GM12878 (cell line): ENCODE data around the gene SH2D3A.

Experiments used
- CHD2 ChIP-seq: IDR thresholded peaks from 2 replicates; pipeline ENCODE4 v1.6.1; 2011; ENCODE audit warnings: low read depth, low read length, improper control_type of control experiment, borderline replicate concordance
- HDAC2 ChIP-seq: fragments of 200-600 bp; sonication (generic); IDR thresholded peaks from 2 replicates; pipeline ENCODE4 v1.6.1; 2017
- SUZ12 ChIP-seq: fragments of 200-600 bp; sonication (generic); IDR thresholded peaks from one replicate; pipeline ENCODE4 v1.6.1; 2018; ENCODE audit warnings: antibody characterized with exemption, mild to moderate bottlenecking; ENCODE audit not compliant: unreplicated experiment
- TF ChIP-seq, protein P1 (sequence below), 3 experiments: IDR thresholded peaks in 2 of 3; conservative IDR thresholded peaks in 1 of 3; 2 replicates each; pipeline ENCODE4 v1.5.1; 2011; ENCODE audit warnings: low read depth in 3 of 3, low read length in 3 of 3, mild to moderate bottlenecking in 3 of 3, control low read depth in 2 of 3, moderate library complexity in 2 of 3, inconsistent platforms in 1 of 3, mixed read lengths in 1 of 3; ENCODE audit not compliant: control insufficient read depth in 2 of 3, insufficient read depth in 1 of 3; ENCODE audit errors: extremely low read depth in 1 of 3

GRCh38 chr19:6734096-6734696 is 33.0 kb downstream of the SH2D3A start:
- TF ChIP-seq, protein P1, sequence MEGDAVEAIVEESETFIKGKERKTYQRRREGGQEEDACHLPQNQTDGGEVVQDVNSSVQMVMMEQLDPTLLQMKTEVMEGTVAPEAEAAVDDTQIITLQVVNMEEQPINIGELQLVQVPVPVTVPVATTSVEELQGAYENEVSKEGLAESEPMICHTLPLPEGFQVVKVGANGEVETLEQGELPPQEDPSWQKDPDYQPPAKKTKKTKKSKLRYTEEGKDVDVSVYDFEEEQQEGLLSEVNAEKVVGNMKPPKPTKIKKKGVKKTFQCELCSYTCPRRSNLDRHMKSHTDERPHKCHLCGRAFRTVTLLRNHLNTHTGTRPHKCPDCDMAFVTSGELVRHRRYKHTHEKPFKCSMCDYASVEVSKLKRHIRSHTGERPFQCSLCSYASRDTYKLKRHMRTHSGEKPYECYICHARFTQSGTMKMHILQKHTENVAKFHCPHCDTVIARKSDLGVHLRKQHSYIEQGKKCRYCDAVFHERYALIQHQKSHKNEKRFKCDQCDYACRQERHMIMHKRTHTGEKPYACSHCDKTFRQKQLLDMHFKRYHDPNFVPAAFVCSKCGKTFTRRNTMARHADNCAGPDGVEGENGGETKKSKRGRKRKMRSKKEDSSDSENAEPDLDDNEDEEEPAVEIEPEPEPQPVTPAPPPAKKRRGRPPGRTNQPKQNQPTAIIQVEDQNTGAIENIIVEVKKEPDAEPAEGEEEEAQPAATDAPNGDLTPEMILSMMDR (IDR thresholded peaks at IDR 0.05 in 2 of 3, conservative IDR thresholded peaks at IDR 0.05 in 1 of 3; ENCODE audit: control insufficient read depth in 2 of 3, extremely low read depth in 1 of 3, insufficient read depth in 1 of 3, low read depth in 3 of 3, low read length in 3 of 3): no peak
- no peak for TF ChIP-seq SUZ12
- TF ChIP-seq HDAC2: no peak
- no peak for TF ChIP-seq CHD2
